Breast epithelium (tissue), 3 donors: ENCODE measurements around the gene HTR5A.

ENCODE experiments used
- POLR2AphosphoS5 ChIP-seq, 3 donors: sonication (generic); formaldehyde crosslinking; IDR thresholded peaks; one replicate each; pipeline ENCODE4 v1.6.1; 2017; ENCODE audit warnings: antibody characterized with exemption in 3 of 3
- TF ChIP-seq, protein P1 (sequence below), 3 donors: fragments of 450-650 bp; IDR thresholded peaks; one replicate each; pipeline ENCODE4 v1.5.1; 2016 to 2017; ENCODE audit warnings: antibody characterized with exemption in 3 of 3, mild to moderate bottlenecking in 3 of 3, moderate library complexity in 3 of 3

DNA sequence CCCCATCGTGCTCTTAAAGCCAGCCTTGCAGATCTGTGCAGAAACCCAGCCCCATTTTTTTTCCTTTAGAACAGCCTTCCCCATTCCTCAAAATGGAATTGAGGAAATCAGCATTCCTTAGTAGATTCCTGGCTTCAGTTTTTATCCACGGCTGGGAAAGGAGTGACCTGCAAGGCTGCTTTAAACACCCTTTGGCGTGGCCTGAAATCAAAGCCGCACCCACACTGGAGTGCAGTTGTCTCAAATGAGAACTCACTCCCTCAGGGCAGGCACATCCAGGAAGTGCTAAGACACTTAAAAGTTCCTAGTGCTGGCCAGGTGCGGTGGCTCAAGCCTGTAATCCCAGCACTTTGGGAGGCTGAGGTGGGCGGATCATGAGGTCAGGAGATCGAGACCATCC is 34.8 kb downstream of the HTR5A start:
- TF ChIP-seq, protein P1, sequence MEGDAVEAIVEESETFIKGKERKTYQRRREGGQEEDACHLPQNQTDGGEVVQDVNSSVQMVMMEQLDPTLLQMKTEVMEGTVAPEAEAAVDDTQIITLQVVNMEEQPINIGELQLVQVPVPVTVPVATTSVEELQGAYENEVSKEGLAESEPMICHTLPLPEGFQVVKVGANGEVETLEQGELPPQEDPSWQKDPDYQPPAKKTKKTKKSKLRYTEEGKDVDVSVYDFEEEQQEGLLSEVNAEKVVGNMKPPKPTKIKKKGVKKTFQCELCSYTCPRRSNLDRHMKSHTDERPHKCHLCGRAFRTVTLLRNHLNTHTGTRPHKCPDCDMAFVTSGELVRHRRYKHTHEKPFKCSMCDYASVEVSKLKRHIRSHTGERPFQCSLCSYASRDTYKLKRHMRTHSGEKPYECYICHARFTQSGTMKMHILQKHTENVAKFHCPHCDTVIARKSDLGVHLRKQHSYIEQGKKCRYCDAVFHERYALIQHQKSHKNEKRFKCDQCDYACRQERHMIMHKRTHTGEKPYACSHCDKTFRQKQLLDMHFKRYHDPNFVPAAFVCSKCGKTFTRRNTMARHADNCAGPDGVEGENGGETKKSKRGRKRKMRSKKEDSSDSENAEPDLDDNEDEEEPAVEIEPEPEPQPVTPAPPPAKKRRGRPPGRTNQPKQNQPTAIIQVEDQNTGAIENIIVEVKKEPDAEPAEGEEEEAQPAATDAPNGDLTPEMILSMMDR (IDR thresholded peaks at IDR 0.05): no peak
- TF ChIP-seq POLR2AphosphoS5 (IDR thresholded peaks at IDR 0.05): no peak
